Endothelial cell of umbilical vein (primary cell): ENCODE results near the gene C1orf198.

Experiments used
- CTCF ChIP-seq, 2 donors: IDR thresholded peaks; 1 replicate in 1 of 2; 2 replicates in 1 of 2; pipeline ENCODE4 v1.5.1; 2011; ENCODE audit warnings: low read length in 2 of 2, mild to moderate bottlenecking in 2 of 2, moderate library complexity in 2 of 2, control low read depth in 1 of 2, inconsistent platforms in 1 of 2, low read depth in 1 of 2; ENCODE audit not compliant: insufficient read depth in 1 of 2; ENCODE audit errors: extremely low read depth in 1 of 2
- EZH2 ChIP-seq: IDR thresholded peaks from 2 replicates; pipeline ENCODE4 v1.6.1; 2012; ENCODE audit warnings: borderline replicate concordance, low read depth, mild to moderate bottlenecking, moderate library complexity, low read length, inconsistent platforms; ENCODE audit not compliant: severe bottlenecking
- FOS ChIP-seq: IDR thresholded peaks from 2 replicates; pipeline ENCODE4 v1.6.1; 2011; ENCODE audit warnings: mild to moderate bottlenecking, low read length, moderate library complexity, borderline replicate concordance; ENCODE audit not compliant: insufficient read depth
- GATA2 ChIP-seq: IDR thresholded peaks from 2 replicates; pipeline ENCODE4 v1.7.0; 2011; ENCODE audit warnings: low read depth, mild to moderate bottlenecking, moderate library complexity, mixed read lengths, low read length; ENCODE audit not compliant: insufficient read length, insufficient read depth
- JUN ChIP-seq: IDR thresholded peaks from 2 replicates; pipeline ENCODE4 v1.6.1; 2011; ENCODE audit warnings: borderline replicate concordance, low read depth; ENCODE audit not compliant: insufficient read length, insufficient read depth
- MAX ChIP-seq: IDR thresholded peaks from 2 replicates; pipeline ENCODE4 v1.6.1; 2011; ENCODE audit not compliant: insufficient read depth, insufficient read length
- POLR2A ChIP-seq: IDR thresholded peaks from 2 replicates; pipeline ENCODE4 v1.6.1; 2012; ENCODE audit warnings: low read depth, mild to moderate bottlenecking, control low read depth, low read length
- POLR2AphosphoS5 ChIP-seq: IDR thresholded peaks from 2 replicates; pipeline ENCODE4 v1.6.1; 2012; ENCODE audit warnings: low read depth, mild to moderate bottlenecking, control low read depth, low read length, moderate library complexity; ENCODE audit not compliant: insufficient read depth

GRCh38 chr1:230900984-230901383 is 32.7 kb upstream of the C1orf198 start:
- no peak for TF ChIP-seq FOS
- TF ChIP-seq JUN: no peak
- TF ChIP-seq CTCF (IDR thresholded peaks at IDR 0.05; ENCODE audit: extremely low read depth in 1 of 2, insufficient read depth in 1 of 2, low read depth in 1 of 2, low read length in 2 of 2): no peak
- no peak for TF ChIP-seq POLR2A
- TF ChIP-seq MAX: no peak
- TF ChIP-seq GATA2: no peak
- TF ChIP-seq EZH2: no peak
- TF ChIP-seq POLR2AphosphoS5: no peak
